ENCODE data around the gene PSKH1. TPM values are rescaled to one million over a fixed set of nuclear protein-coding genes. Genes with fewer than 3 reads are reported as not detected.
"Not testable (repeated sequence)": the region's sequence is repeated elsewhere in the genome, so short reads cannot be mapped to it uniquely, and the experiment has no call there.

The PSKH1 gene
- total RNA-seq, 1 experiment from 2014 or later, result 9.2 TPM

GRCh38 chr16:67914758-67915495 lies 21.9 kb downstream of the PSKH1 start:
- in situ Hi-C loops (cut with HindIII; ENCODE audit: low pct_unique_long_range_greater_than_20kb, low sequenced_read_pairs), result no loop called here
- DNase-seq (ENCODE audit: low read depth, low spot score), result no peak

- DNase-seq (ENCODE audit: low read depth, low spot score); in situ Hi-C loops (cut with HindIII; ENCODE audit: low pct_unique_long_range_greater_than_20kb, low sequenced_read_pairs): not testable (repeated sequence)
These were observed 22.4 kb downstream of the PSKH1 start for GRCh38 chr16:67915496-67915769.

GRCh38 chr16:67915831-67916723 lies 23.0 kb downstream of the PSKH1 start:
- DNase-seq (ENCODE audit: low read depth, low spot score), result no peak
- in situ Hi-C loops (cut with HindIII; ENCODE audit: low pct_unique_long_range_greater_than_20kb, low sequenced_read_pairs), result no loop called here

- in situ Hi-C loops (cut with HindIII; ENCODE audit: low pct_unique_long_range_greater_than_20kb, low sequenced_read_pairs), result no loop called here
- no peak for DNase-seq (ENCODE audit: low read depth, low spot score)
These were observed 24.2 kb downstream of the PSKH1 start for GRCh38 chr16:67917140-67917851.

GRCh38 chr16:67917852-67918236 lies 24.8 kb downstream of the PSKH1 start:
- no peak for DNase-seq (ENCODE audit: low read depth, low spot score)
- in situ Hi-C loops (cut with HindIII; ENCODE audit: low pct_unique_long_range_greater_than_20kb, low sequenced_read_pairs), result no loop called here

- DNase-seq (ENCODE audit: low read depth, low spot score), result no peak
- in situ Hi-C loops (cut with HindIII; ENCODE audit: low pct_unique_long_range_greater_than_20kb, low sequenced_read_pairs), result no loop called here
These were observed 26.7 kb downstream of the PSKH1 start for GRCh38 chr16:67919622-67920221.

- DNase-seq (ENCODE audit: low read depth, low spot score), result no peak
- in situ Hi-C loops (cut with HindIII; ENCODE audit: low pct_unique_long_range_greater_than_20kb, low sequenced_read_pairs), result no loop called here
These were observed 29.2 kb downstream of the PSKH1 start for GRCh38 chr16:67922221-67922620.

- in situ Hi-C loops (cut with HindIII; ENCODE audit: low pct_unique_long_range_greater_than_20kb, low sequenced_read_pairs), result no loop called here
- no peak for DNase-seq (ENCODE audit: low read depth, low spot score)
These were observed 29.7 kb downstream of the PSKH1 start for GRCh38 chr16:67922740-67923139.

GRCh38 chr16:67923414-67924116 lies 30.5 kb downstream of the PSKH1 start:
- no peak for DNase-seq (ENCODE audit: low read depth, low spot score)
- in situ Hi-C loops (cut with HindIII; ENCODE audit: low pct_unique_long_range_greater_than_20kb, low sequenced_read_pairs), result no loop called here

- in situ Hi-C loops (cut with HindIII; ENCODE audit: low pct_unique_long_range_greater_than_20kb, low sequenced_read_pairs), result no loop called here
- no peak for DNase-seq (ENCODE audit: low read depth, low spot score)
These were observed 31.3 kb downstream of the PSKH1 start for GRCh38 chr16:67924140-67924906.

GRCh38 chr16:67926181-67926750 lies 33.2 kb downstream of the PSKH1 start:
- DNase-seq (ENCODE audit: low read depth, low spot score), result peak; percentile 26
- in situ Hi-C loops (cut with HindIII; ENCODE audit: low pct_unique_long_range_greater_than_20kb, low sequenced_read_pairs), result no loop called here

- DNase-seq (ENCODE audit: low read depth, low spot score), result no peak
- in situ Hi-C loops (cut with HindIII; ENCODE audit: low pct_unique_long_range_greater_than_20kb, low sequenced_read_pairs), result no loop called here
These were observed 34.3 kb downstream of the PSKH1 start for GRCh38 chr16:67927131-67927941.

GRCh38 chr16:67928147-67928546 lies 35.1 kb downstream of the PSKH1 start:
- DNase-seq (ENCODE audit: low read depth, low spot score), result no peak
- in situ Hi-C loops (cut with HindIII; ENCODE audit: low pct_unique_long_range_greater_than_20kb, low sequenced_read_pairs), result no loop called here

- in situ Hi-C loops (cut with HindIII; ENCODE audit: low pct_unique_long_range_greater_than_20kb, low sequenced_read_pairs), result no loop called here
- DNase-seq (ENCODE audit: low read depth, low spot score), result peak; percentile 67
These were observed 35.7 kb downstream of the PSKH1 start for GRCh38 chr16:67928561-67929364.

- DNase-seq (ENCODE audit: low read depth, low spot score), result no peak
- in situ Hi-C loops (cut with HindIII; ENCODE audit: low pct_unique_long_range_greater_than_20kb, low sequenced_read_pairs), result no loop called here
These were observed 37.1 kb downstream of the PSKH1 start for GRCh38 chr16:67930191-67930590.

All from SK-MEL-5 (cell line).